GM12892 (cell line): ENCODE results near the gene ESRRA. TPM values are rescaled to one million over a fixed set of nuclear protein-coding genes. Genes with fewer than 3 reads are reported as not detected.

ENCODE experiments used
- DNase-seq: peaks from one replicate; pipeline ENCODE4 v3.0.0; 2011; ENCODE audit not compliant: insufficient read length
- FAIRE-seq: peaks from 2 replicates; lab custom pipeline; 2011; peaks lifted over from hg19 to GRCh38; lab: Jason Lieb, UNC
- POLR2A ChIP-seq: IDR thresholded peaks from 2 replicates; pipeline ENCODE4 v1.6.1; 2011; ENCODE audit warnings: low read depth, low read length, control low read depth
- POLR2AphosphoS5 ChIP-seq: IDR thresholded peaks from 2 replicates; pipeline ENCODE4 v1.6.1; 2011; ENCODE audit warnings: low read depth, low read length, control low read depth
- TAF1 ChIP-seq: IDR thresholded peaks from 2 replicates; pipeline ENCODE4 v1.6.1; 2011; ENCODE audit warnings: low read depth, mild to moderate bottlenecking, control low read depth, low read length, borderline replicate concordance
- polyA plus RNA-seq: library from polyadenylated mRNA; unstranded; fragments of >200 nt; gene quantifications from one replicate; pipeline ENCODE4 v1.2.1, GENCODE V29; 2012; ENCODE audit warnings: missing spikeins, inconsistent platforms; ENCODE audit not compliant: missing spikeins

The ESRRA gene
- 8.9 TPM for polyA plus RNA-seq

- DNase-seq = peak; percentile 98
- TF ChIP-seq POLR2A (peak; percentile 70; the same call in 1 of the 2 replicates), POLR2AphosphoS5 (no peak), TAF1 (peak; percentile 54; the same call in 1 of the 2 replicates)
- peak; percentile 99 for FAIRE-seq
Observed at GRCh38 chr11:64305075-64305690, at the start of gene ESRRA. TSS of gene ESRRA (plus strand) at chr11:64305524. CDS start at chr11:64307180, 1,656 bp downstream.

GRCh38 chr11:64256300-64256699, 49.0 kb upstream of the ESRRA start:
- TF ChIP-seq TAF1 (no peak), POLR2AphosphoS5 (no peak), POLR2A (no peak)
- no peak for DNase-seq
- FAIRE-seq = no peak

GRCh38 chr11:64258356-64258755, 47.0 kb upstream of the ESRRA start:
- DNase-seq (no peak), FAIRE-seq (no peak)
- TF ChIP-seq POLR2A (no peak), POLR2AphosphoS5 (no peak), TAF1 (no peak)

GRCh38 chr11:64258946-64259532, 46.3 kb upstream of the ESRRA start:
- DNase-seq = no peak
- no peak for TF ChIP-seq POLR2AphosphoS5
- no peak for TF ChIP-seq POLR2A
- no peak for TF ChIP-seq TAF1
- no peak for FAIRE-seq

GRCh38 chr11:64259533-64260067, 45.7 kb upstream of the ESRRA start:
- DNase-seq (no peak), FAIRE-seq (peak; percentile 90)

GRCh38 chr11:64260147-64260708, 45.1 kb upstream of the ESRRA start:
- FAIRE-seq (no peak), DNase-seq (no peak)
- TF ChIP-seq POLR2AphosphoS5 (no peak), TAF1 (no peak), POLR2A (no peak)

More at GRCh38 chr11:64259533-64260067, 45.7 kb upstream of the ESRRA start:
- TF ChIP-seq POLR2A (no peak), TAF1 (no peak), POLR2AphosphoS5 (no peak)

- TF ChIP-seq TAF1 = no peak
- TF ChIP-seq POLR2AphosphoS5 = no peak
- no peak for TF ChIP-seq POLR2A
- FAIRE-seq (no peak), DNase-seq (no peak)
Observed at GRCh38 chr11:64261556-64262080, 43.7 kb upstream of the ESRRA start.

- no peak for TF ChIP-seq POLR2AphosphoS5
- TF ChIP-seq POLR2A = no peak
- no peak for TF ChIP-seq TAF1
- FAIRE-seq (no peak), DNase-seq (no peak)
Observed at GRCh38 chr11:64262271-64263002, 42.9 kb upstream of the ESRRA start.

- TF ChIP-seq POLR2AphosphoS5 (no peak), TAF1 (no peak), POLR2A (no peak)
- FAIRE-seq = no peak
- DNase-seq = no peak
Observed at GRCh38 chr11:64263021-64263946, 42.0 kb upstream of the ESRRA start.

GRCh38 chr11:64263947-64264317, 41.4 kb upstream of the ESRRA start:
- FAIRE-seq (no peak), DNase-seq (no peak)
- TF ChIP-seq TAF1 = no peak
- no peak for TF ChIP-seq POLR2A
- TF ChIP-seq POLR2AphosphoS5 = no peak

- DNase-seq (no peak), FAIRE-seq (no peak)
Observed at GRCh38 chr11:64264371-64264852, 40.9 kb upstream of the ESRRA start.

More at GRCh38 chr11:64264371-64264852, 40.9 kb upstream of the ESRRA start:
- TF ChIP-seq POLR2AphosphoS5 = no peak
- no peak for TF ChIP-seq TAF1
- TF ChIP-seq POLR2A = no peak
